NCI-H1930 (cell line): ENCODE data around the gene BSDC1.

Experiments used
- DNase-seq, 2 experiments: peaks; one replicate each; lab custom pipeline; 2025; lab: John Stamatoyannopoulos, UW

Gene BSDC1

DNA sequence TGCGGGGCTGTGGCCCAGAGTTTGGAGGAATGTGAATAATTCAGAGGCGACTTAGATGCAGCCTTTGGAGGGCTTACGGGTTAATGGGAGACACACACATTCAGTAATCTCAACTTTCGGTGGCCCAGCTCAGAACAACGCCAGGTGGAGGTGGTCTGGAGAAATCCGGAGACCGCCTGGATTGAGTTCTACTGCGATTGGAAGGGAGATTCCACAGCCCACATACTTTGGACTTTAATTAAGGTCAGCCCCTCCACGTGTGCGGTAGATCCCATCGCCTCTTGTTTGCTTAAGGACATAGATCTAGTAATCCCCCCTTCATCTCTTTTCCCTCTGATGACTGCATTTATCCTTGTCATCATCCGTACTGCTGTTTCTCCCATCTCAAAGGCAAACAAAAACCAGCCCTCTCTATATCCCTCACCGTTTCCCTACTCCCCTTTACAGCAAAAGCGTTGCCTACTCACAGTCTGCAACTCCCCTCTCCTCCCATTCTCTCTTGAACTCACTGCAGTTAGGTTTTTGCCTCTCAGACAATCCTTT lies 720 bp upstream of the BSDC1 start:
- DNase-seq: no peak

DNA sequence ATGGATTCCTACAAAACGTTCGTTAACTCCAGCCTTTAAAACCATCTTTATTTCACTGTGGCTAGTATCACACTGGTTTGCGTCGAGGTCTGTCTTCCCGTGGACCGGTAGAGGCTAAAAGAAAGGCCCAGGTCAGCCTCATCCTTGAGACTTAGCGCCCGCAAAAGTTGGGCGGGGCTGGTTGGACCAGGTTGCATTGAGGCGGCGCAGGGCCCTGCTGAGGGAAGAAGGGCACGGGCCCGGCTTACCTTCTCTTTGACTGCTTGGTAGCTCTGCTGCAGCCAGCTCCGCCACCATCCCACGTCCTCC lies 455 bp downstream of the BSDC1 start:
- DNase-seq: no peak

DNA sequence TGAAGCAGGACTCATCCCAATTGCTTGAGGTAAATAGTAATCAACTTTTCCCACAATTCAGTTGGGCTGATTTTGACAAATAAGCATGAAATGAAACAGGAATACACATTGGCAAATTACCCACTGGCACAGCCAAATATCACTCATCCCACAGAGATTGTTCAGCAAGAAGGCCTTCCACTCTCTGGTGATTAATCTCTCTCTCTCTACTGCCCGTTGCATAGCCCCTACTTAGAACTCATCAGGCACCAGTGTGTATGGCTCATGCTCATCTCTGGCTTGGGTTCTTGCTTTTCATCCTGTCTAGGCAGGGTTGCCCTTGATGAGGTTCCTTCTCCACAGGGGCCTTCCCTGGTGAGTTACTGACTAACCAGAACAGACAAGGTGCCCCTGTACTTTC lies 1.1 kb downstream of the BSDC1 start:
- DNase-seq: no peak

DNA sequence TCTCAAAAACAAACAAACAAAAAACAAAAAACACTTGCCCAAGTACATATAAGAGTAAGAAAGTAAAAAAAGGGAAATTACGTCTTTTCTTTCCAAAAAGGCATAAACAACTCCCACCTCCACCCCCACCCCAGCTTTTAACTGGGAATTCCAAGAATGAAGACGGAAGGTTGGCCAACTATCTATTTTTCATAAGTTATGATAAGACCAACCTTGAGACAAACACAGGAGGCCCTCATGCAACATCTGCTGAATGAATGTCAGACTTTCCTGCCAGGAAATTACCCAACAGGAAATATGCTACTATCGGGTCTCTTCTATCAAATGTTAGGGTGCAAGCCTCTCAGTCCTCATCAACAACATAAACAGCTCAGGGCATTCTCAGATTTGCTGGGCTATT lies 1.9 kb downstream of the BSDC1 start:
- DNase-seq: no peak

DNA sequence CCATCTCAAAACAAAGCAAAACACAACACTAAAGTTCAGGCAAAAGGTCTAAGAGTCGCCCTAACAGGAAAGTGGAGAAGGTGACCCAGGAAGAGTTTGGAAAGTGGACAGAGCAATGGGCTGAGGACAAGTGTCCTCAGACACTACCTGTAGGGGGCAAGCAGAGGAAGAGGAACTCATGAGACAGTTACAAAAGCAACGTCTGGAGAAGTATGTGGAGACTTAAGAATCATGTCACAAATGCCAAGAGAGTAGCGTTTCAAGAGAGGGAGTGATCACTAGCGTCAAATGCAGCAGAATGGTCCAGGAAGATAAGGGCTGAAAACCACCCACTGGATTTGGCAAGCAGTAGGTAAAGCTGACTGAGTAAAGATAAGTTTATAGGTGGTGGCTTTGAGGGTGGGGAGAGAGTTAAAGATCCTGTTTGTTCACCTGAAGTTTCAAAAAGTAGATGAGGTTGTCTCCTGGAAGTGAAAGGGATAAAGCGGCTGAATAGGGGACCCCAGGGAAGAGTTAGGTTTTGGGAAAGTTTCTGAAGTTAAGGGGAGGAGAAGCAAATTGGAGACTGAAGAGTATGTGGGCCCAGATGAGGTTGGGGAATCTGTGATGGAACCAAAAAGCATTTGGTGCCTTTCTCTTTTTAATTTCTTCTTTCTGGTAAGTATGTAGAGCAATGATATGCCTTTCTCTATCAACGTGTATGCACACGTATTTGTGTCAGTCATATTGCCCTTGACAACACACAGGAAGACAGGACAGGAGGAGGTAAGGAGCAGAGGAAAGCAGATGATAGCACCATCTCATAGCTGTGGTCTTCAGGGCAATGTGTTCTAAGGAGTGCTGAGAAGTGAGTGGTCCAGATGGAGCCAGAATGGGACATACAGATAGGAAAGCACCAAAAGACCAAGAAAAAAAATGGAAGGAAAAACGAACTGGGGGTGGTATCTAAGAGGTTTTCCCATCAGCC lies 3.1 kb downstream of the BSDC1 start:
- DNase-seq: no peak

DNA sequence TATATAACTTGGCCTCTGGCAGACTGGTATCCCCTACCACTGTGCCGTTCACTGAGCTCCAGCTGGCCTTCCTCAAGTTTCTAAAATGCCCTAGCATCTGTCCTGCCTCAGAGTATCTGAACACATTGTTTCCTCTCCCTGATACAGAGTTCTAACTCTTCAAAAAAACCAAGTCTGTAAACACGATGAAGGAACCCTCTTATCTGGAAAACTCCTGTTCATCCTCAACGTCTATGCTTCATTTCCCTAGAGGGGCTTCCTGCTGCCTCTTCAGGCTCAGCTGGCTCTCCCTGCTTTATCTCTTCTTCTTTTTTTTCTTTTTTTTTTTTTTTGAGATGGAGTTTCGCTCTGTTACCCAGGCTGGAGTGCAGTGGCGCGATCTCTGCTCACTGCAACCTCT lies 5.6 kb downstream of the BSDC1 start:
- no peak for DNase-seq

DNA sequence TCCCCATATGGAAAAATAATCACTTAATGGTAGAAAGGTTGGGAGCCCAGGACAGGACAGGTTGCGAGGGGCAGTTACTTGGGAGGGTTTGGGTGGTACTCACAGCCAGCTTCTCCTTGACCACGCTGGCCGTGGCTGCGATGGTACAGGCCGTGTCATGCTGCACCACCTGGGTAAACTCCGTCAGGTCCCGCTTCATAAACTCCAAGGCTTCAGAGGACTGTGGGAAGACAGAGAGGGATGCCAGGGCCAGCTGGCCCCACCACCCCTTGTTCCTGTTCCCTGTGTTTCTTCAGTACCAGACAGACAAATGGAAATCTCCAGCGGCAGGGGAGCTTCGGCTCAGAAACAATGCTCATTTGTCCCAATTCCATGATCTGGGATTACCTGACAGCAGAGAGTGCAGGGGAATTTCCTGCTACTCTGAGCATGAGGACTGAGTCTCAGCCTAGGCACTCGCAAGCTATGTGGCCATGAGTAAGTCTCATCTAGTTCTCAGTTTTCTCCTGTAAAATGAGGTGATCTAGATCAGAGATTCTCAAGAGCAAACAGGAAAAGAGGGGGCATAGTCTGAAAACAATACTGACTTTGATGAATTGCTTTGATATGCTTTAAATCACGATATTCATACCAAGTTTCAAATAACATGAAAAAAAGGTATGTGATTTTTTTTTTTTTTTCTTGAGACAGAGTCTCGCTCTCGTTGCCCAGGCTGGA lies 7.4 kb downstream of the BSDC1 start:
- DNase-seq: no peak

DNA sequence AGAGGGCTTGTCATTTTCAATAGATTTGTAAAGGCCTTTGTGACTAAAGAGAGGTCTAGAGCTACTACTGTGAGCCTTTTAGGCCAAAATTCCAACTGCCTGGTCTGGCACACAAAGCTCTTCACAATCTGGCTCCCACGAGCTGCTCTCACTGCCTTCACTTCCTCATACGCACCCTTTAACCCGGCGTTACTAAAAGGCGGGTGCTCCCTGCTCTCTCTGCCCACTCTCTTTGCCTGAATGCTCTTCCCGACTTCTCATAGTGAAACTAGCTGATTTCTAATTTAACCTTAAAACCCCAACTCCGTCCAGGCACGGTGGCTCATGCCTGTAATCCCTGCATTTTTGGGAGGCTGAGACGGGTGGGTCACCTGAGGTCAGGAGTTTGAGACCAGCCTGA lies 14.2 kb downstream of the BSDC1 start:
- no peak for DNase-seq

DNA sequence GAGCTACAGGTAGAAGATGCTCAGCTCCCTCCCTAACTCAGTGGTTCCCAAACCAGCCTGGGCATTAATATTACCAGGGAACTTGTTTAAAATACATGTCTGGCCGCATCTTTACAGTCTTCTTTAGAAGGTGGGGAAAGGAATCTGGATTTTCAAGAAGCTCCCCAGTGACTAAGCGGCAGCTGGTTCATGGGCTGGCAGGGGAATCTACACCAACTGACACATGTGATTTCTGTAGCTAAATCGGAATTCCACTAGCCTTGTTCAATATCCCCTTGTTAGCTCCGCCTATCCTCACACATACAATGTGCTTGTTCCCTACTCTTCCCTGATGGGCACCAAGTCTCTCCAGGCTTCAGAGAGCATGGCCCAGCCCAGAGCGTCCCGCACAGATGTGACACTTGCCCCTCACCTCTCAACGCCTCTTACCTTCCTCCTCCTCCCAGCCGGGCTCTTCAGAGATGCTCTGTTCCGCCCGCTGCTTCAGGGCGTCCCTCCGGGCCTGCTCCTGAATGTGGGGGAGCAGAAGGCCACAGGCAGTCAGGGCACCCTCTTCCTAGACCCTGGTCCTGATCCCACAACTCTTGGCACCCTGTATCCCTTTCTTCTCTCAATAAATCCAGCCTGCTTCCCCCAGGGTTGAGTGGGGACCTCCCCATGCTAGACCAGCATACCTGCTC lies 16.6 kb downstream of the BSDC1 start:
- DNase-seq: no peak

DNA sequence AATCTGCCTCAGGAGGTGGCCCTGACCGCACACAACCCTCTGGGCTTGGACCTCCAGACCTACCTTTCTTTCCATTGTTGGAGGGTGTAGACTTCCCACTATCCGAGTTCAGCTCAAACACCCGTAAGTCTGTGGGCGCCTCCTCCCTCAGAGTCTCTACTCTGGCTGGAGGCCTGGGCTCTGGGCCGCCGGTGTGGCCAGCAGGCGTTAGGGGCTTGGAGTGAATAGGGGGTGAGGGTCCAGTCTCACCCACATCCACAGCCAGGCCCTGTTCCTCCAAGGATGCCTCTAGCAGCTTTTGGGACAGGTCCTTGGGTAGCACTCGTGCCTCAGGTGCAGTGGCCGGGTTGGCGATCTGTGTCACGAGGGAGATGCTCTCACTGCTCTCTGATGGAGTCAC lies 18.0 kb downstream of the BSDC1 start:
- no peak for DNase-seq

DNA sequence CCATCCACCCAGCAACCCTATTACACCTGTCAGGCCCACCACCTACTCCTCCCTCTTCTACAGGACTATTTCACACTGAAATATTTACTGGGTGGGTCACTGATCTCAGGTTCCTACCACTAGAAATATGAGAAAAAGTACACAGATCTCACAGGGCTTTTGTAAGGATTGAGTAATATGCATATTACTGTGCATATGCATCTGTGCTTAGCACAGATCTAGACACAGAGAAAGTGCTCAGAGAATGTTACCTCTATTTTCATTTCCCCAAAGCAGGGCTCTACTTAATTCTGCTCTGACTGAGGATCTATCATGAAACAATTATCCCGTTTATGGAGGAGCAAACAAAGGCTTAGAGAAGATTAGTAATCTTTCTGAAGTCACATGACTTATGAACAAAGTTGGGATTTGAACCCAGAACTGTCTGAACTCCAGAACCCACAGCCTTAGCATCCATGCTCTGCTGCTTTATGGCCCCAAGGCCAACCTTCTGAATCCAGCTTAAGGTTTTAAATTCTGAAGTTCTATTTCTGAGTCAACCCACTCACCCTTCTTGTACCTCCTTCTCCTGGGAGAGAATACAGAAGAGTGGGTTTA lies 20.1 kb downstream of the BSDC1 start:
- DNase-seq: no peak

DNA sequence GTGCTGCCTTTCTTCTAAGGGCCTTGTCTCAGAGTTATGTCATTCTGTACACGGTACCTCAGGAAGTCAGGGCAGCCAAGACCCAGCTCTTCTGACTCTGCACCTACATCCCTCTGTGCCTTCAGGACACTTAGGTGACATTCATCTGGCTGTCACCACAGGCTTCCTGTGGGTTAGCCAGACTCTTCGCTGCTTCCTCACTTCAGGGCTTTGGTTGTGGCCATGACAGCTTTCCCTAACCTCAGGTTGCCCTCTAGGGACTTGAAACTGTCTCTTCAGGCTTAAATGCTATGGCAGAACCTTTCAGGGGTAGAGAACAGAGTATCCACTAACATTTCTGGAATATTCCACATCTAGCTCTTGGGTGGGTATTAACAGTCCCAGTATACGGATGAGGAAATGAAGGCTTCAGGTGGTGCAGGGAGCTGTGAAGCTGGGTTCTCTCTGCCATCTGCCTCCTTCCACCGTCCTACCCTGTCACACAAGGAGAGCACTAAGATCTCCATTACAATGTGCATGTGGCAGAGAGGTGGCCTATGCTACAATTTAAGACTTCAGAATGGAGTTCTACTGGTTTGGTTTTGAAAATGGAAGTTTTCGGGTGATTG lies 22.0 kb downstream of the BSDC1 start:
- DNase-seq: no peak

DNA sequence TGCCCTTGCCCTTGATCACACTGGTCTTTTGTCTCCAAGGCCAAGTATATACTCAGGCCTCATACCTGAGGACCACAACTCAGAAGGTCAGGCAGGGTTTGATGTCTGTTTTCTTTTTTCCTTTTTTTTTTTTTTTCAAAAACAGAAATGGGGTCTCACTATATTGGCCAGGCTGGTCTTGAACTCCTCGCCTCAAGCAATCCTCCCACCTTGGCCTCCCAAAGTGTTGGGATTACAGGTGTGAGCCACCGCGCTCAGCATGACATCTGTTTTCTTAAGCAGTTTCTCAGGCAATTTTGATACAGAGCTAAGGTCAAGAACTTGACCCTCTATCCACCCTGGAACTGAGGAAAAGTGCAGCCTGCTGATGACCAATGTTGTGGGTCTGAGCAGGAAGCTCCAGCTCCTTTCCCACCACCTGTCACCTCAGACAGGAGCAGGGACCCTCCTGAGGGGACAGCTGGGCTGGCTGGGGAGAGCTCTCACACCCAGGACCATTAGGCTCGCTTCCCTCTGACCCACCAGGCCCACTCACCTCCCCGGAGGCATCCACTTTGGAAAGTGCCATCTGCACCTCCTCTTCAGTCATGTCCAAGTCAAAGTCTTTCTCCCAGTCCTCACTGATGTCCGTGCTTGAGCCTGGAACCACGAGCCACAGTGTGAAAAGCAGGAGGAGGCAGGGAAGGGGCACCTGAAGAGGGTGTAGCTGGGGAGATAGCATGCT lies 26.2 kb downstream of the BSDC1 start:
- no peak for DNase-seq

DNA sequence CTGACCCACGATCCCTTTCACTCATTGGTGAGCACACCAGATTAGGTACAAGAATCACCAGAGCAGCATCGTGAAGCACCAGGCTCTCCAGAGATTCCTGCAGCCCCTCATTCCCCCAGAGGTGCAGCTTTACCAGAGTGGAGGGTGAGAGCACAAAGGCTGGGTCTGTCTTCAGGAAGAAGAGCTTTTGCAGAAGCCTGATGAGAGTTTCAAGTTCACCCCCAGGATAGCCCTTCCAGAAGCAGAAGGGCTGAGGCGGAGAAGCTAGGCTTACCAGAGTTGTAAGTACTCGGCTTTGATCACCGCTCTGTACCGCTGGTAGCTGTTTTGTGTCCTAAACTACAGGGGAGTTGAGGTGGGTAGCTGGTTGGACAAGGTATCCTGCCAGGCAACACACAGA lies 28.8 kb downstream of the BSDC1 start:
- no peak for DNase-seq

DNA sequence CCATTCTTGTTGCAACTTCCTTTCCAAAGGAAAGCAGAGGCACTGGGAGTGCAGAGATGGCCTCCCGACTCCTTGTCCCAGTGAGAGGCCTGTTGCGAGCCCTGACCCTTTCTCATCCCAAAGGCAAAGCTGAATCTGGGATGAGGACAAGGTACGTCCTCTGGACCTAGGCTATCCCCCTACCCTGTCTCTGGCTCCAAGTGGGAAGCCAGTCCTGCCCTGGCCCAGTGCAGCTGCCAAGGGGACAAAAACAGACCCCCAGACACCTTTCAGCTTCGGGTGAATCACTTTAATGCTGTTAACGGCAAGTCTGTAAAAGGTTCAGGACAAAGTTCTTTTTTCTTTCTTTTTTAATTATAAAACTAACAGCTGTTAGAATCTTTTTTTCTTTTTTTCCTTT lies 29.4 kb downstream of the BSDC1 start:
- no peak for DNase-seq

DNA sequence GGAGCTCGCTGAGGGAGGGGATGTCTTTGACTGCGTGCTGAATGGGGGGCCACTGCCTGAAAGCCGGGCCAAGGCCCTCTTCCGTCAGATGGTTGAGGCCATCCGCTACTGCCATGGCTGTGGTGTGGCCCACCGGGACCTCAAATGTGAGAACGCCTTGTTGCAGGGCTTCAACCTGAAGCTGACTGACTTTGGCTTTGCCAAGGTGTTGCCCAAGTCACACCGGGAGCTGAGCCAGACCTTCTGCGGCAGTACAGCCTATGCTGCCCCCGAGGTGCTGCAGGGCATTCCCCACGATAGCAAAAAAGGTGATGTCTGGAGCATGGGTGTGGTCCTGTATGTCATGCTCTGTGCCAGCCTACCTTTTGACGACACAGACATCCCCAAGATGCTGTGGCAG lies 30.5 kb downstream of the BSDC1 start:
- DNase-seq: no peak

DNA sequence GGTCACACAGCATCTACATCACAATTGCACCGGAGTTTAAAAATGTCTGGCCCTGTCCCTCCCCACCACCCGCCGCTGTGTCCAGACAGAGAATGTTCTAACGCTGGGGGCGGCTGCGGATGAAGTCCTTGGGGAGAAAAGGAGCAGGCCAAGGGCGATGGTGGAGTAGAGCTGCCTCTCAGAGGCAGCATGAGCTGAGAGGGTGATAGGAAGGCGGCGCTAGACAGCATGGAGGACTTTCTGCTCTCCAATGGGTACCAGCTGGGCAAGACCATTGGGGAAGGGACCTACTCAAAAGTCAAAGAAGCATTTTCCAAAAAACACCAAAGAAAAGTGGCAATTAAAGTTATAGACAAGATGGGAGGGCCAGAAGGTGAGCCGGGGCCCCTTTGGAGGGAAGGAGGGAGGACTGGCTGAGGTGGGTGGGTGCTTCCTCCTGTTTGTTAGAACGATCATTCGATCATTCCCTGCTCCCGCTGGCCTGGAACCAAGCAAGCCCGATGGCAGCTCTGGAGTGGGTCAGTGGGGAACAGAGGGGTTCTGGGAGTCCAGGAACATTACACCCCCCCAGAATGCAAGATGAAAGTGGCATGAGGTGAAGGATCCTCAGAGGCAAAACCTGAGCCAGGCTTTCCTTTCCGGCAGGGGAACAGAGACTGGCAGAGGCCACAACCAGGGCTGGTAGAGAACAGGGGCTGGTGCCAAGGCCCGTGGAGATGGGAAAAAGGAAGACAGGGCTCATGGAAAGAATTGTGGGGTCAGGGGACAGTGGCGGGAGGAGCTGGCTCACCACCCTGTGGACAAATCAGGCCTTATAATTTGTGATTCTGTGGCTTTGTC lies 31.5 kb downstream of the BSDC1 start, which contains the start of the genes FAM229A and TSSK3:
FAM229A (minus strand) TSS at position 12 of the 840 bp plus-strand sequence. CDS start 394 bp downstream, outside the sequence.
TSSK3 (plus strand) TSS at position 66 of the 840 bp plus-strand sequence; CDS start at position 229, 163 bp downstream.
- peak in 1 of 2 experiments; percentile 28 for DNase-seq

DNA sequence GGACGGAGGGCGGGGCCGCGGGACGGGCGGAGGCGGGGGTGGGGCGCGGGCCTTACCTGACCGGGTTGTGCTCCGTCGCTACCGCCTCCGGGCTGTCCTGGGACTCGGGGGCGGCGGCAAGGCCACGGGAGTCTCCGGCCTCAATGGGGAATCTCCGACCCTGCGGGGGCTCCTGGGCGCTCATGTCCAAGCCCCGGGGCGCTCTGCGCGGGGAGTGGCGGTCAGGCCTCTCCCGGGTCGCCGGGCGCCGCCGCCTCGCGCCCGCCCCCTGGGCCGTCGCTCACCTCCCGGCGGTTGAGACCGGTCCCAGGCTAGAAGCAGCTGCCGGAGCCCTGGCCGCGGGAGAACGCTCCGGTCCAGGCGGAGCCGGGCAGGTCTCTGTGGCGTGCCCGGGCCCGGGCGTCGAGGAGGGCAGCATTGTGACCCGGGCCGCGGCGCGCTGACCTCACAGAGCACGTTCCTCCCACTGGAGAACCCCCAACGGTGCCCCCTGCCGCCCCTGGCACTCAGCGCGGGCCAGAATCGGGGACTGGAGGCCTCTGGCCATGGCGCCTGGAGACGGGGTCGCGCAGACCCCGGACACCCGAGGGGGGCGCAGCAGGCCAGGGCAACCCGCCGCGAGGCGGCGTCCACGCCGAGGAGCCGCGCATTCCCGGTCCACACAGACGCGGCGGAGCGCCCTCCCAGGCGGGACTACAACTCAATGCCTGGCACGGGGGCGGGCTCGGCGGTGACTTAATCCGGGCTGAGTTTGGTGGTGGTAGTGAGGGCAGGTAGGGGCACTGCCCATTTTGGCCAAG lies 32.4 kb downstream of the BSDC1 start:
- peak; percentile 36 to 73 for DNase-seq

DNA sequence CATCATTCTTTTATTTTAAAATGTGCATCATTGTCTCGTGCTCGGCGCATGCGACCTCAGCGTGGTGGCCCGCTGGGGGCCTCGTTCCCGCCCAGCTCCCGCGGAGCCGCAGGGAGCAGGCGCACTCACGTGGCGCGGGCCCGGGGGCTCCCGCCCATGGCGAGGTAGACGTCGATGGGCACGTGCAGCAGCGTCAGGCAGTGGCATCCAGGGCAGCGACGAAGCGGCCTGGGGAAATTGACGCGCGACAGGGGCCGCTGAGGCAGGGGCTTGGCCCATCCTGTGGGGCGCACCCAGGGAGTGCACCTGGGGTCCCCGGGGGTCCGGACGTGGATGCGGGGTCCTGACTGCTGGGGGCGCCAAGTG lies 33.0 kb downstream of the BSDC1 start:
- no peak for DNase-seq
